SK-N-SH treated with all-trans-retinoic acid at 6 μM for 48 hours (cell line): ENCODE results near the gene STARD9.

Experiments used
- ATAC-seq: fragments of 200-7000 bp; cut with Tn5 transposase; 3 replicates; pipeline ENCODE4 v1.9.1; 2020; ENCODE audit warnings: mild to moderate bottlenecking, moderate library complexity
- ARNTL ChIP-seq: fragments of 450-650 bp; formaldehyde crosslinking; IDR thresholded peaks from 2 replicates; pipeline ENCODE4 v1.5.0; 2020; ENCODE audit warnings: low read depth, mild to moderate bottlenecking, moderate library complexity, borderline replicate concordance
- BACH2 ChIP-seq: fragments of 250-450 bp; sonication (Bioruptor Pico); IDR thresholded peaks from 2 replicates; pipeline ENCODE4 v1.9.0; 2021; ENCODE audit warnings: mild to moderate bottlenecking, borderline replicate concordance
- CSDC2 ChIP-seq: fragments of 250-450 bp; sonication (Bioruptor Pico); IDR thresholded peaks from 2 replicates; pipeline ENCODE4 v1.5.0; 2020; ENCODE audit warnings: mild to moderate bottlenecking, moderate library complexity
- ESRRG ChIP-seq: fragments of 250-450 bp; sonication (Bioruptor Pico); IDR thresholded peaks from 2 replicates; pipeline ENCODE4 v1.6.1; 2021; ENCODE audit warnings: mild to moderate bottlenecking
- ISL1 ChIP-seq: fragments of 250-450 bp; sonication (Bioruptor Pico); IDR thresholded peaks from 2 replicates; pipeline ENCODE4 v2.1.2; 2022; ENCODE audit warnings: mild to moderate bottlenecking, moderate library complexity
- PPARA ChIP-seq: fragments of 250-450 bp; sonication (Bioruptor Pico); IDR thresholded peaks from 2 replicates; pipeline ENCODE4 v1.5.0; 2020; ENCODE audit warnings: mild to moderate bottlenecking, borderline replicate concordance
- RARB ChIP-seq: fragments of 250-450 bp; sonication (Bioruptor Pico); IDR thresholded peaks from 2 replicates; pipeline ENCODE4 v1.8.0; 2021; ENCODE audit warnings: mild to moderate bottlenecking, moderate library complexity
- SNAI2 ChIP-seq: fragments of 250-450 bp; sonication (Bioruptor Pico); IDR thresholded peaks from 2 replicates; pipeline ENCODE4 v1.5.0; 2020; ENCODE audit warnings: mild to moderate bottlenecking, moderate library complexity
- TCF4 ChIP-seq: fragments of 250-450 bp; sonication (Bioruptor Pico); IDR thresholded peaks from 2 replicates; pipeline ENCODE4 v1.8.0; 2021; ENCODE audit warnings: mild to moderate bottlenecking, moderate library complexity, borderline replicate concordance
- ZC3H10 ChIP-seq: fragments of 250-450 bp; sonication (Bioruptor Pico); IDR thresholded peaks from 2 replicates; pipeline ENCODE4 v1.5.1; 2021; ENCODE audit warnings: mild to moderate bottlenecking, moderate library complexity
- ZFP3 ChIP-seq: fragments of 250-450 bp; sonication (Bioruptor Pico); IDR thresholded peaks from 2 replicates; pipeline ENCODE4 v1.5.0; 2020; ENCODE audit warnings: mild to moderate bottlenecking, moderate library complexity
- ZFP30 ChIP-seq: fragments of 450-650 bp; formaldehyde crosslinking; IDR thresholded peaks from 2 replicates; pipeline ENCODE4 v1.5.0; 2022; ENCODE audit warnings: mild to moderate bottlenecking, moderate library complexity
- ZNF565 ChIP-seq: fragments of 450-650 bp; formaldehyde crosslinking; conservative IDR thresholded peaks from 2 replicates; pipeline ENCODE4 v1.5.0; 2020; ENCODE audit warnings: low read depth, mild to moderate bottlenecking, moderate library complexity
- ZNF70 ChIP-seq: fragments of 450-650 bp; formaldehyde crosslinking; IDR thresholded peaks from 2 replicates; pipeline ENCODE4 v1.5.0; 2020; ENCODE audit warnings: mild to moderate bottlenecking, moderate library complexity
- ZNF8 ChIP-seq: fragments of 450-650 bp; formaldehyde crosslinking; IDR thresholded peaks from 2 replicates; pipeline ENCODE4 v1.5.0; 2020; ENCODE audit warnings: mild to moderate bottlenecking, moderate library complexity
- TF ChIP-seq, protein P1 (sequence below): fragments of 250-450 bp; sonication (Bioruptor Pico); IDR thresholded peaks from 2 replicates; pipeline ENCODE4 v1.8.0; 2020; ENCODE audit warnings: mild to moderate bottlenecking, moderate library complexity, borderline replicate concordance
- TF ChIP-seq, protein P2 (sequence below): fragments of 250-450 bp; sonication (Bioruptor Pico); IDR thresholded peaks from 2 replicates; pipeline ENCODE4 v1.5.0; 2020; ENCODE audit warnings: mild to moderate bottlenecking, moderate library complexity
- TF ChIP-seq, protein P3 (sequence below): fragments of 250-450 bp; sonication (Bioruptor Pico); IDR thresholded peaks from 2 replicates; pipeline ENCODE4 v1.5.1; 2021; ENCODE audit warnings: mild to moderate bottlenecking, moderate library complexity
- TF ChIP-seq, protein P4 (sequence below): fragments of 250-450 bp; sonication (Bioruptor Pico); IDR thresholded peaks from 2 replicates; pipeline ENCODE4 v1.5.1; 2020; ENCODE audit warnings: low read depth, mild to moderate bottlenecking, moderate library complexity
- TF ChIP-seq, protein P5 (sequence below): fragments of 250-450 bp; sonication (Bioruptor Pico); IDR thresholded peaks from 2 replicates; pipeline ENCODE4 v1.8.0; 2021; ENCODE audit warnings: low read depth, mild to moderate bottlenecking, moderate library complexity, borderline replicate concordance

STARD9 gene

DNA sequence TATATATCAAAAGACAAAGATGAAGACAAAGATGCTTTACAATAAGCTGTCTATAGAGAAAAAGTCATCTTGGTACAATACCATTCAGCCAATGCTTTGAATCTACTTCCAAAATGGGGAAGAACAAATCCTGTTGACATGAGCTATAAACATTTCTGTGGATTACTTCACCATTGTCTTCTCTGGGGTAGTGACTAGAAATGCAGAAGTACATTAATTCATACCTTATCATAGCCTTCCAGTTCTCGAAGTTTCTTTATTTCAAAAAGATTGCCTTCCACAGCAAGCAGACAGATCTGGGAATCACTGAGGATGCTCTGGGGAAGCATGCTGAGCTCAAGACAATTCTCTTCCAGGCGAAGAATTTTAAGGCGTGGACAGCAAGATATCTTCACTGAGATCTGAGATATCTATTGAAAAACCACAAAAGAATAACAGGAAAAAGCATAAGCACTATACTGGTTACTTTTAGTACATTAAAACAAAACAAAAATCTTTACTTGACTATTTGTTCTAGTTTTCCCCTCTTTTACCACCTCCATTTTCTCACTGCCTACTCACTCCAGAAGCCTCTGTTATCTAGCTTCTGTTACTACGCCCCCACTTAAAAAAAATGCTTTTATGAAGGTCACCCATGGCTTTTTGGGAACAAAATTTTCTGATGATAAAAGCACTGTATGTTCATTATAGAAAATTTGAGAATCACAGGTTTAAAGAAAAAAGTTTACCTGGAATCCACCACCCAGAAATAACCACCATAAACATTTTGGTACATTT is 30.4 kb upstream of the STARD9 start:
- no peak for TF ChIP-seq ZFP3 (CRISPR knock-in tag)
- TF ChIP-seq ZC3H10 (CRISPR knock-in tag): no peak
- TF ChIP-seq, protein P1, sequence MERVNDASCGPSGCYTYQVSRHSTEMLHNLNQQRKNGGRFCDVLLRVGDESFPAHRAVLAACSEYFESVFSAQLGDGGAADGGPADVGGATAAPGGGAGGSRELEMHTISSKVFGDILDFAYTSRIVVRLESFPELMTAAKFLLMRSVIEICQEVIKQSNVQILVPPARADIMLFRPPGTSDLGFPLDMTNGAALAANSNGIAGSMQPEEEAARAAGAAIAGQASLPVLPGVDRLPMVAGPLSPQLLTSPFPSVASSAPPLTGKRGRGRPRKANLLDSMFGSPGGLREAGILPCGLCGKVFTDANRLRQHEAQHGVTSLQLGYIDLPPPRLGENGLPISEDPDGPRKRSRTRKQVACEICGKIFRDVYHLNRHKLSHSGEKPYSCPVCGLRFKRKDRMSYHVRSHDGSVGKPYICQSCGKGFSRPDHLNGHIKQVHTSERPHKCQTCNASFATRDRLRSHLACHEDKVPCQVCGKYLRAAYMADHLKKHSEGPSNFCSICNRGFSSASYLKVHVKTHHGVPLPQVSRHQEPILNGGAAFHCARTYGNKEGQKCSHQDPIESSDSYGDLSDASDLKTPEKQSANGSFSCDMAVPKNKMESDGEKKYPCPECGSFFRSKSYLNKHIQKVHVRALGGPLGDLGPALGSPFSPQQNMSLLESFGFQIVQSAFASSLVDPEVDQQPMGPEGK (CRISPR knock-in tag): no peak
- TF ChIP-seq, protein P2, sequence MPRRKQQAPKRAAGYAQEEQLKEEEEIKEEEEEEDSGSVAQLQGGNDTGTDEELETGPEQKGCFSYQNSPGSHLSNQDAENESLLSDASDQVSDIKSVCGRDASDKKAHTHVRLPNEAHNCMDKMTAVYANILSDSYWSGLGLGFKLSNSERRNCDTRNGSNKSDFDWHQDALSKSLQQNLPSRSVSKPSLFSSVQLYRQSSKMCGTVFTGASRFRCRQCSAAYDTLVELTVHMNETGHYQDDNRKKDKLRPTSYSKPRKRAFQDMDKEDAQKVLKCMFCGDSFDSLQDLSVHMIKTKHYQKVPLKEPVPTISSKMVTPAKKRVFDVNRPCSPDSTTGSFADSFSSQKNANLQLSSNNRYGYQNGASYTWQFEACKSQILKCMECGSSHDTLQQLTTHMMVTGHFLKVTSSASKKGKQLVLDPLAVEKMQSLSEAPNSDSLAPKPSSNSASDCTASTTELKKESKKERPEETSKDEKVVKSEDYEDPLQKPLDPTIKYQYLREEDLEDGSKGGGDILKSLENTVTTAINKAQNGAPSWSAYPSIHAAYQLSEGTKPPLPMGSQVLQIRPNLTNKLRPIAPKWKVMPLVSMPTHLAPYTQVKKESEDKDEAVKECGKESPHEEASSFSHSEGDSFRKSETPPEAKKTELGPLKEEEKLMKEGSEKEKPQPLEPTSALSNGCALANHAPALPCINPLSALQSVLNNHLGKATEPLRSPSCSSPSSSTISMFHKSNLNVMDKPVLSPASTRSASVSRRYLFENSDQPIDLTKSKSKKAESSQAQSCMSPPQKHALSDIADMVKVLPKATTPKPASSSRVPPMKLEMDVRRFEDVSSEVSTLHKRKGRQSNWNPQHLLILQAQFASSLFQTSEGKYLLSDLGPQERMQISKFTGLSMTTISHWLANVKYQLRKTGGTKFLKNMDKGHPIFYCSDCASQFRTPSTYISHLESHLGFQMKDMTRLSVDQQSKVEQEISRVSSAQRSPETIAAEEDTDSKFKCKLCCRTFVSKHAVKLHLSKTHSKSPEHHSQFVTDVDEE (CRISPR knock-in tag): no peak
- no peak for TF ChIP-seq ZFP30 (CRISPR knock-in tag)
- no peak for TF ChIP-seq RARB (CRISPR knock-in tag)
- TF ChIP-seq ESRRG: no peak
- TF ChIP-seq BACH2: no peak
- no peak for TF ChIP-seq ARNTL (CRISPR knock-in tag)
- no peak for TF ChIP-seq CSDC2 (CRISPR knock-in tag)
- no peak for TF ChIP-seq PPARA
- TF ChIP-seq ISL1: no peak
- TF ChIP-seq, protein P3, sequence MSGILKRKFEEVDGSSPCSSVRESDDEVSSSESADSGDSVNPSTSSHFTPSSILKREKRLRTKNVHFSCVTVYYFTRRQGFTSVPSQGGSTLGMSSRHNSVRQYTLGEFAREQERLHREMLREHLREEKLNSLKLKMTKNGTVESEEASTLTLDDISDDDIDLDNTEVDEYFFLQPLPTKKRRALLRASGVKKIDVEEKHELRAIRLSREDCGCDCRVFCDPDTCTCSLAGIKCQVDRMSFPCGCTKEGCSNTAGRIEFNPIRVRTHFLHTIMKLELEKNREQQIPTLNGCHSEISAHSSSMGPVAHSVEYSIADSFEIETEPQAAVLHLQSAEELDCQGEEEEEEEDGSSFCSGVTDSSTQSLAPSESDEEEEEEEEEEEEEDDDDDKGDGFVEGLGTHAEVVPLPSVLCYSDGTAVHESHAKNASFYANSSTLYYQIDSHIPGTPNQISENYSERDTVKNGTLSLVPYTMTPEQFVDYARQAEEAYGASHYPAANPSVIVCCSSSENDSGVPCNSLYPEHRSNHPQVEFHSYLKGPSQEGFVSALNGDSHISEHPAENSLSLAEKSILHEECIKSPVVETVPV (CRISPR knock-in tag): no peak
- TF ChIP-seq, protein P4, sequence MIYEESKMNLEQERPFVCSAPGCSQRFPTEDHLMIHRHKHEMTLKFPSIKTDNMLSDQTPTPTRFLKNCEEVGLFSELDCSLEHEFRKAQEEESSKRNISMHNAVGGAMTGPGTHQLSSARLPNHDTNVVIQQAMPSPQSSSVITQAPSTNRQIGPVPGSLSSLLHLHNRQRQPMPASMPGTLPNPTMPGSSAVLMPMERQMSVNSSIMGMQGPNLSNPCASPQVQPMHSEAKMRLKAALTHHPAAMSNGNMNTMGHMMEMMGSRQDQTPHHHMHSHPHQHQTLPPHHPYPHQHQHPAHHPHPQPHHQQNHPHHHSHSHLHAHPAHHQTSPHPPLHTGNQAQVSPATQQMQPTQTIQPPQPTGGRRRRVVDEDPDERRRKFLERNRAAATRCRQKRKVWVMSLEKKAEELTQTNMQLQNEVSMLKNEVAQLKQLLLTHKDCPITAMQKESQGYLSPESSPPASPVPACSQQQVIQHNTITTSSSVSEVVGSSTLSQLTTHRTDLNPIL (CRISPR knock-in tag): no peak
- no peak for TF ChIP-seq ZNF70 (CRISPR knock-in tag)
- no peak for TF ChIP-seq ZNF565 (CRISPR knock-in tag)
- TF ChIP-seq SNAI2 (CRISPR knock-in tag): no peak
- no peak for TF ChIP-seq ZNF8 (CRISPR knock-in tag)
- no peak for TF ChIP-seq TCF4
- no peak for ATAC-seq

DNA sequence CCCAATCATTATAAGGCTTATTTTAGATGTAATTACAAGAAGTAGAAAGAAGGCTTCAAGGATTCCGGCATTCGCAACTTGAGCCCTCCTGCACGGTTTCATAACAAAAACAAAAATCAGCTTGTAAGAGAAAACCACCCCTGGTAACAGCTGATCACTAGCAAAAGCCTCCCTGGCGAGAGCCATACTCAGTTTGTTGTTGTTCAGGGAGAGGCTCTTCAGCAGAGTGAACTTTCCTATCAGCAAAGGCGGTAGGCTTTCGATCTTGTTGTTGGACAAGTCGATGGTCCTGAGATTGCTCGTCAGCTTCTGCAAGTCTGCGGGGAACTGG is 27.5 kb upstream of the STARD9 start:
- peak; percentile 62 for ATAC-seq
- TF ChIP-seq SNAI2 (CRISPR knock-in tag) (no peak), ZFP3 (CRISPR knock-in tag) (no peak), ESRRG (no peak), ZNF70 (CRISPR knock-in tag) (no peak), CSDC2 (CRISPR knock-in tag) (no peak)
- TF ChIP-seq, protein P5, sequence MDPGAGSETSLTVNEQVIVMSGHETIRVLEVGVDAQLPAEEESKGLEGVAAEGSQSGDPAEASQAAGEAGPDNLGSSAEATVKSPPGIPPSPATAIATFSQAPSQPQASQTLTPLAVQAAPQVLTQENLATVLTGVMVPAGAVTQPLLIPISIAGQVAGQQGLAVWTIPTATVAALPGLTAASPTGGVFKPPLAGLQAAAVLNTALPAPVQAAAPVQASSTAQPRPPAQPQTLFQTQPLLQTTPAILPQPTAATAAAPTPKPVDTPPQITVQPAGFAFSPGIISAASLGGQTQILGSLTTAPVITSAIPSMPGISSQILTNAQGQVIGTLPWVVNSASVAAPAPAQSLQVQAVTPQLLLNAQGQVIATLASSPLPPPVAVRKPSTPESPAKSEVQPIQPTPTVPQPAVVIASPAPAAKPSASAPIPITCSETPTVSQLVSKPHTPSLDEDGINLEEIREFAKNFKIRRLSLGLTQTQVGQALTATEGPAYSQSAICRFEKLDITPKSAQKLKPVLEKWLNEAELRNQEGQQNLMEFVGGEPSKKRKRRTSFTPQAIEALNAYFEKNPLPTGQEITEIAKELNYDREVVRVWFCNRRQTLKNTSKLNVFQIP (CRISPR knock-in tag): no peak
- TF ChIP-seq, protein P2 (CRISPR knock-in tag): no peak
- TF ChIP-seq, all 23 proteins: peak for 0
